RWPE2 (cell line): ENCODE results near the gene REPIN1.

Source experiments
- ATAC-seq: fragments of 200-7000 bp; cut with Tn5 transposase; 3 replicates; pipeline ENCODE4 v1.9.1; 2021; ENCODE audit warnings: low read depth
- DNase-seq: peaks from one replicate; pipeline ENCODE4 v3.0.0-alpha.2; 2020; ENCODE audit warnings: low spot score
- H3K27ac ChIP-seq: fragments of 450-650 bp; 2 replicates; pipeline ENCODE4 v1.5.1; 2017; ENCODE audit warnings: mild to moderate bottlenecking; ENCODE audit not compliant: poor library complexity, severe bottlenecking
- H3K27me3 ChIP-seq: fragments of 250-450 bp; sonication (Bioruptor Pico); 2 replicates; pipeline ENCODE4 v1.5.1; 2021; ENCODE audit warnings: mild to moderate bottlenecking, moderate library complexity; ENCODE audit not compliant: insufficient read depth, poor library complexity, severe bottlenecking
- H3K36me3 ChIP-seq: fragments of 250-450 bp; sonication (Bioruptor Pico); 2 replicates; pipeline ENCODE4 v1.5.1; 2020; ENCODE audit warnings: low read depth, mild to moderate bottlenecking, moderate library complexity
- H3K4me1 ChIP-seq: fragments of 250-450 bp; sonication (Bioruptor Pico); 2 replicates; pipeline ENCODE4 v1.5.1; 2021; ENCODE audit warnings: mild to moderate bottlenecking, moderate library complexity; ENCODE audit not compliant: insufficient read depth, poor library complexity, severe bottlenecking
- H3K4me3 ChIP-seq: fragments of 250-450 bp; sonication (Bioruptor Pico); 2 replicates; pipeline ENCODE4 v1.5.1; 2021; ENCODE audit warnings: mild to moderate bottlenecking, moderate library complexity; ENCODE audit not compliant: severe bottlenecking
- H3K9me3 ChIP-seq: fragments of 250-450 bp; sonication (Bioruptor Pico); 2 replicates; pipeline ENCODE4 v1.5.1; 2021; ENCODE audit warnings: mild to moderate bottlenecking, moderate library complexity; ENCODE audit not compliant: severe bottlenecking
- CTCF ChIP-seq: fragments of 450-650 bp; IDR thresholded peaks from one replicate; pipeline ENCODE4 v1.5.1; 2017; ENCODE audit warnings: mild to moderate bottlenecking, moderate library complexity; ENCODE audit not compliant: poor library complexity, severe bottlenecking

The REPIN1 gene

GRCh38 chr7:150344299-150344698 lies 24.3 kb upstream of the REPIN1 start:
- no peak for TF ChIP-seq CTCF
- H3K27ac ChIP-seq: no peak overlapping the region

GRCh38 chr7:150345012-150345411 lies 23.6 kb upstream of the REPIN1 start:
- DNase-seq (no peak), ATAC-seq (no peak)
- Histone ChIP-seq H3K27me3 (peaks cover 32% of the 10 kb centered on the region), H3K36me3 (no peaks in the 10 kb centered on the region), H3K4me1 (no peaks in the 10 kb centered on the region), H3K4me3 (no peak overlapping the region), H3K9me3 (peaks cover 11% of the 10 kb centered on the region), H3K27ac (no peak overlapping the region)
- no peak for TF ChIP-seq CTCF

More at GRCh38 chr7:150344299-150344698, 24.3 kb upstream of the REPIN1 start:
- Histone ChIP-seq H3K36me3 (no peaks in the 10 kb centered on the region), H3K4me1 (no peaks in the 10 kb centered on the region), H3K9me3 (peaks cover 11% of the 10 kb centered on the region), H3K4me3 (no peak overlapping the region), H3K27me3 (peaks cover 33% of the 10 kb centered on the region)
- DNase-seq: no peak
- no peak for ATAC-seq

- DNase-seq (no peak), ATAC-seq (no peak)
- Histone ChIP-seq H3K4me1 (no peaks in the 10 kb centered on the region), H3K9me3 (peaks cover 11% of the 10 kb centered on the region), H3K27me3 (peaks cover 16% of the 10 kb centered on the region), H3K27ac (no peak overlapping the region), H3K4me3 (no peak overlapping the region), H3K36me3 (no peaks in the 10 kb centered on the region)
- no peak for TF ChIP-seq CTCF
These were observed 21.7 kb upstream of the REPIN1 start for GRCh38 chr7:150346922-150347321.

GRCh38 chr7:150351587-150352194 lies 16.9 kb upstream of the REPIN1 start:
- no peaks in the 10 kb centered on the region for H3K36me3 ChIP-seq
- no peak overlapping the region for H3K4me3 ChIP-seq
- no peak overlapping the region for H3K27ac ChIP-seq
- H3K4me1 ChIP-seq: no peaks in the 10 kb centered on the region
- H3K27me3 ChIP-seq: no peaks in the 10 kb centered on the region
- no peak for ATAC-seq
- H3K9me3 ChIP-seq: no peaks in the 10 kb centered on the region
- TF ChIP-seq CTCF: no peak
- no peak for DNase-seq

GRCh38 chr7:150355666-150356059 lies 13.0 kb upstream of the REPIN1 start:
- Histone ChIP-seq H3K4me3 (no peak overlapping the region), H3K27ac (no peak overlapping the region), H3K4me1 (no peaks in the 10 kb centered on the region), H3K27me3 (no peaks in the 10 kb centered on the region), H3K9me3 (no peaks in the 10 kb centered on the region), H3K36me3 (no peaks in the 10 kb centered on the region)
- ATAC-seq (no peak), DNase-seq (no peak)
- TF ChIP-seq CTCF: no peak
